ENCODE measurements around the gene PRODH2.

Gene PRODH2

DNA sequence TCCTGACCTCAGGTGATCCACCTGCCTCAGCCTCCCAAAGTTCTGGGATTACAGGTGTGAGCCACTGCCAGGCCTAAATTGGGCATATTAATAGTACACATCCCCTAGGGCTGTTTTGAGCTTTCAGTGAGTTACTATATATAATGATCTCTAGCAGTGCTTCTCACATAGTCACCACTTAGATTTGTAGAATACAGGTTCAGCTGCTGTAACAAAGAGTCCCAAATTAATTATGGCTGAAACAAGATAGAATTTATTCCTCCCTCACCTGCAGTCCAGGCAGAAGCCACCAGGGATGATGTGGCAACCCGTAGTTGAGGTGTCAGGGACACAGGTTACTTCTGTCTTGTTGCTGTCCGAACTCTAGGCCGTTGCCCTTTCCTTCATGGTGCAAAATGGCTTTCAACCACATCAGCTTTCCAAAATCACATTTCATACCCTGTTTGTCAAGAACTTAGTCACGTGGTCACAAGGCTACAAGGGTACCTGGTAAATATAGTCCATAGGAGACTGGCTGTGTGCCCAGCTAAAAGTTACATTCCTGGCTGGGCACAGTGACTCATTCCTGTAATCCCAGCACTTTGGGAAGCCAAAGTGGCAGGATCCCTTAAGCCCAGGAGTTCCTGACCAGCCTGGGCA, 51.8 kb downstream of the PRODH2 start:
- DNase-seq (ENCODE audit: low read depth in 2 of 2), result no peak
- TF ChIP-seq, protein P1, sequence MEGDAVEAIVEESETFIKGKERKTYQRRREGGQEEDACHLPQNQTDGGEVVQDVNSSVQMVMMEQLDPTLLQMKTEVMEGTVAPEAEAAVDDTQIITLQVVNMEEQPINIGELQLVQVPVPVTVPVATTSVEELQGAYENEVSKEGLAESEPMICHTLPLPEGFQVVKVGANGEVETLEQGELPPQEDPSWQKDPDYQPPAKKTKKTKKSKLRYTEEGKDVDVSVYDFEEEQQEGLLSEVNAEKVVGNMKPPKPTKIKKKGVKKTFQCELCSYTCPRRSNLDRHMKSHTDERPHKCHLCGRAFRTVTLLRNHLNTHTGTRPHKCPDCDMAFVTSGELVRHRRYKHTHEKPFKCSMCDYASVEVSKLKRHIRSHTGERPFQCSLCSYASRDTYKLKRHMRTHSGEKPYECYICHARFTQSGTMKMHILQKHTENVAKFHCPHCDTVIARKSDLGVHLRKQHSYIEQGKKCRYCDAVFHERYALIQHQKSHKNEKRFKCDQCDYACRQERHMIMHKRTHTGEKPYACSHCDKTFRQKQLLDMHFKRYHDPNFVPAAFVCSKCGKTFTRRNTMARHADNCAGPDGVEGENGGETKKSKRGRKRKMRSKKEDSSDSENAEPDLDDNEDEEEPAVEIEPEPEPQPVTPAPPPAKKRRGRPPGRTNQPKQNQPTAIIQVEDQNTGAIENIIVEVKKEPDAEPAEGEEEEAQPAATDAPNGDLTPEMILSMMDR (IDR thresholded peaks at IDR 0.05; ENCODE audit: low read depth, low read length), result no peak
- H3K4me3 ChIP-seq (replicated peaks in 1 of 2; ENCODE audit: low read depth in 2 of 2, low read length in 2 of 2), result no peak overlapping the region

DNA sequence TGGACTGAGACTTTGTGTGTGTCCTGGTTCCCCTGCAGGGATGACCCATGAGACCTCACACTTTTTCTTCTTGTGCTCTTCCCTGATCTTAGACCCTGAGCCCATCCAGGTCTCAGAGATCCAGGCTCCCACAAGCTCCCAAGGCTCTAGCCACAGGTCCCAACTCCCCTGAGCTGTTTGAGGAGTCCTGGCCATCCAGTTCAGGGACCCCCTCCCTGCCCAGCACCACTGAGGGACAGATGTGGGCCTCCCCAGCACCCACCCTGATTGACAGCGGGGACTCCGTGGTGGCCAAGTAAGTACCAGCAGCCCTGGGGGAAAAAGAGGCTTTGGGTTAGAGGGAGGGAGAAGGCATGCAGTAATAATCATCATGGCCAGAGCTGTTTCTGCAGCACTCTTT, 52.9 kb downstream of the PRODH2 start:
- H3K4me3 ChIP-seq (replicated peaks in 1 of 2; ENCODE audit: low read depth in 2 of 2, low read length in 2 of 2), result no peak overlapping the region
- no peak for DNase-seq (ENCODE audit: low read depth in 2 of 2)
- TF ChIP-seq, protein P1 (IDR thresholded peaks at IDR 0.05; ENCODE audit: low read depth, low read length), result no peak

DNA sequence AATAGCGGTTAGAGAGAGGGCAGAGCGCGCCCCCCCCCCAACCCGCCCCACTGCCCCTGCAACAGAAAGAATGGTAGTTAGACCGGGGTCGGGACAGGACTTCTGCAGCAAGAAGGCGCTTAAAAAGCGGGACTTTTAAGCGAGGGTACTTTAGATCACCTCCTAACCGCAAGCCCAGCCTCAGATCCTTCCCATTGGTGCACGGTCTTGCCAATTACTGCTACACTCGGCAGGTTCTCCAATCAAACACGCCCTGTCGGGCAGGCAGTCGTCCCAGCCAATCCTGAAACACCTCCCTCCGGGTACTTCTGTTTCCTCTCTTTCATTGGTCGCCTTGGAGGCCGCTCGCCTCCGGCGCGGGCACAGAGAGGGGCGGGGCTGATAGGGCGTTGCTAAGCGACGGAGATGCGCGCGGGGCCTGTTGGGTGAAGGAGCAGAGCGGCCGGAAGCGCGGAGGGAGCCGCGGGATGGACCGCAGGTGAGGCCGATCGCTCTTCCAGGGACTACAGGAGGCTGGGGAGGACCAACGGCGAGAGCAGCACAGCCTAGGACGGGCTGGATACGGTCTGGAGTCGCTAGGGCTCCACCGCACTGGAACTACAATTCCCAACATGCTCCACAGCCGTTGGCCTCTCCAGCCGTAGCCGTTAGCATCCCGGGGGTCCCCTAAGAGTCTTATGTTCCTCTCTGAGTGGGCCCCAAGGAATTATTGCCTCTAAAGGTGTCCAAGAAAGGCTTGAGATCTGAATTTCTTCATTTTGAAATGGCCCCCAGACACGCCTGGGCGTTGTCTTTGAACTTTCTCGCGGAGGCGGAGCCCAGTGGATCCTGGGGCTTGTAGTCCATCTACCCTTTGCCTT, 54.7 kb downstream of the PRODH2 start, which contains the start of gene PROSER3:
PROSER3 (plus strand) TSS at position 428 of the 860 bp plus-strand sequence; CDS start at position 468, 40 bp downstream.
- TF ChIP-seq, protein P1 (IDR thresholded peaks at IDR 0.05; ENCODE audit: low read depth, low read length), result no peak
- H3K4me3 ChIP-seq (replicated peaks in 1 of 2; ENCODE audit: low read depth in 2 of 2, low read length in 2 of 2), result peak within 1 kb of the TSS; percentile 93 to 99
- DNase-seq (ENCODE audit: low read depth in 2 of 2), result peak; percentile 100

DNA sequence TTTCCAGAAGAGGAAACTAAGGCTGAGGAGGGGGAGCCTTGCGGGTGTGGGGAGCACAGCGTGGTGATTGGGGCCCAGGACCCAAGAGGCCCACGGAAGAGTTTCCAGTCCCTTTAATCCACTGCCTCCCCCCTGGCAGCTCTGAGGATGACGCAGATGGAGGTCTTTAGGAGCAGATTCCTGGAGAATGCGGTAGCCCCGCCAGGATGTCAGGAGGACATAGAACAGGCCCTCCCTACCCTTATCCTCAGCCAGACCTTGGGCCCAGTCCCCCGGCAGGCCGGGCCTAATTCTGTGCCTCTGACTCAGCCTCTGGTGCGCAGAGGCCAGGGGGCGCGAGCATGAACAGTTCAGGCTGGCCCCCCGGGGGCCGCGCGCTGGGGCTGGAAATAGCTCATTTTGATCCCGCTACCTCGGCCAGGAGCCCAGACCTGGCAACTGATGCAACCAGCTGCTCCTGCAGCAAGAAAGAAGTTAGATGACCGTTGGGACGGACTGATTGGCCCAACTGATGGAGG, 55.4 kb downstream of the PRODH2 start:
- TF ChIP-seq, protein P1 (IDR thresholded peaks at IDR 0.05; ENCODE audit: low read depth, low read length), result no peak
- peak overlapping the region; percentile 58 to 65 for H3K4me3 ChIP-seq (replicated peaks in 1 of 2; ENCODE audit: low read depth in 2 of 2, low read length in 2 of 2)
- peak; percentile 96 to 99 for DNase-seq (ENCODE audit: low read depth in 2 of 2)

DNA sequence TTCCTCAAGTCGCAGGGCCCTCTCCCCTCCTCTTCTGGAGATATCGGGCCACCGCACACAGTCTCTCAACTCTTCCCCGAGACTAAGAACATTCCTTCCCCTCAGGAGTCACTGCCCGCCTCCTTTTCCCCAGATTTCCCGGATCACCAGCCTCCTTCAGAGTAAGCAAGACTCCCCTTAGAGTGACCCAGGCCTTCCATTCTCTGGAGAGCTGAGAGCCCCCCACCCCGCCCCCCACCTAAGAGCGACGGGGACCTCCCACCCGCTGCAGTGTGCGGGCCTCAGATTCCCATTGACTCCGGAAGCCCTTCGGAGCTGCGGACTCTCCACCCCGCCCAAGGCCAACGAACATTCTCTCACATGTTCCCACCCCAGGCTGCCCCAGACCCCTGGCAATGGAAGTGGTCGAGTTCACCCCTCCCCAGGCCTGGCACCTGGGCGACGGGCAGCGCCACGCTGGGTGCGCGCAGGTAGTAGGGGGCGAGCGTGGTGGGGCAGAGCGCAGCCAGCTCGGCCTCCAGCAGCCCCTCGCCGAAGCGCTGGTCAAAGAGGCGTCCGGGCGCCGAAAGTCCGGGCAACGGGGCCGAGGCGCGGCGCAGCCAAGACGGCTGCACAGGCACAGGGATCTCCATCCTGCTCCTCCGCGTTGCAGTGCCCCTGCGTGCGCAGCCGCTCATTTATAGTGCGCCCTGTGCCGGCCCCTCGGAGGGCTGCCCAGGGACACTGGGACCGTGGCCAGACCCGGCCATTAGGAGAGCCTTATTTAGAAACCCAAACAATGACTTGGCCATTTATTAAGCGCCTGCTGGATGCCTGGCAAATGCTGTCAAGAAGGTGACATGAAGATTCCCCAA, 56.0 kb downstream of the PRODH2 start, which contains the start of gene HSPB6:
HSPB6 (minus strand) TSS at position 653 of the 854 bp plus-strand sequence; CDS start at position 632, 21 bp downstream.
- TF ChIP-seq, protein P1 (IDR thresholded peaks at IDR 0.05; ENCODE audit: low read depth, low read length), result no peak
- DNase-seq (ENCODE audit: low read depth in 2 of 2), result peak; percentile 83 to 88

More for the DNA sequence above, 56.0 kb downstream of the PRODH2 start, which contains the start of gene HSPB6:
- H3K4me3 ChIP-seq (replicated peaks in 1 of 2; ENCODE audit: low read depth in 2 of 2, low read length in 2 of 2), result peak within 1 kb of the TSS; percentile 58 to 93

All from cardiac fibroblast (primary cell).